Measurements from ENCODE around the gene GDF9.
A peak's percentile ranks its signal among the peaks of the same experiment; 100 is the strongest.

Gene GDF9

GRCh38 chr5:132816083-132816482 lies 50.2 kb downstream of the GDF9 start:
- DNase-seq, result no peak

DNA sequence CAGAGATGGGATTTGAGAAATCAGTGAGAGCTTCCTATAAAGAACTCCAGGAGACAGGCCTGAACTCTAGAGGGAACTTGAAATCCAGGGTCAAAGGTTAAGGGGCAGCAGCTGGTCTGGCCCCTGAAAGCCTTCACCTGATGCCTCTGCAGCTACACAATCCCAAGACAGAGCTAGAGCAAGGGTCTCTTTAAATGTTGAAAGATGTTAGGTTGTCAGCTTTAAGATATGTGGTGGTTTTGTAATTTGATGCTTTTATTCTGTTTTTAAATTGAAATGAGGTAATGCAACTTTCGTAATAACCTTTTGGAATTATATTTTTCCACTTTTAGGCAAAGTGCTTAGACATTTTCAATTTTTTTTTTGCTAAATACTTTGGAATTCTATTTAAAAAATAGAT lies 50.8 kb downstream of the GDF9 start:
- no peak for DNase-seq

DNA sequence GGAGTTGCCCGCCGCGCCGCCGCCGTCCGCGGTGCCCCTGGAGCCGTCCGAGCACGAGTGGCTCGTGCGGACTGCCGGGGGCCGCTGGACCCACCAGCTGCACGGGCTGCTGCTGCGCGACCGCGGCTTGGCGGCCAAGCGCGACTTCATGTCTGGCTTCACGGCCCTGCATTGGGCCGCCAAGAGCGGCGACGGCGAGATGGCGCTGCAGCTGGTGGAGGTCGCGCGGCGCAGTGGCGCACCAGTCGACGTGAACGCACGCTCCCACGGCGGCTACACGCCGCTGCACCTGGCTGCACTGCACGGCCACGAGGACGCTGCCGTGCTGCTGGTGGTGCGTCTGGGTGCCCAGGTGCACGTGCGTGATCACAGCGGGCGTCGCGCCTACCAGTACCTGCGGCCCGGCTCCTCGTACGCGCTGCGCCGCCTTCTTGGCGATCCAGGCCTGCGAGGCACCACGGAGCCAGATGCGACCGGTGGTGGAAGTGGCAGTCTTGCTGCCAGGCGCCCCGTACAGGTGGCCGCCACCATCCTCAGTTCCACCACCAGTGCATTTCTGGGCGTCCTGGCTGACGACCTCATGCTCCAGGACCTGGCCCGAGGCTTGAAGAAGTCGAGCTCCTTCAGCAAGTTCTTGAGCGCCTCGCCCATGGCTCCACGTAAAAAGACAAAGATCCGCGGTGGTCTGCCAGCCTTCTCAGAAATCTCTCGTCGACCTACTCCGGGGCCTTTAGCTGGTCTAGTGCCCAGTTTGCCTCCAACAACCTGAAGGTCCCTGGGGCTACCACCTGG lies 51.6 kb downstream of the GDF9 start:
- DNase-seq, result no peak

GRCh38 chr5:132813599-132814502 lies 52.4 kb downstream of the GDF9 start:
- DNase-seq, result peak; percentile 37

DNA sequence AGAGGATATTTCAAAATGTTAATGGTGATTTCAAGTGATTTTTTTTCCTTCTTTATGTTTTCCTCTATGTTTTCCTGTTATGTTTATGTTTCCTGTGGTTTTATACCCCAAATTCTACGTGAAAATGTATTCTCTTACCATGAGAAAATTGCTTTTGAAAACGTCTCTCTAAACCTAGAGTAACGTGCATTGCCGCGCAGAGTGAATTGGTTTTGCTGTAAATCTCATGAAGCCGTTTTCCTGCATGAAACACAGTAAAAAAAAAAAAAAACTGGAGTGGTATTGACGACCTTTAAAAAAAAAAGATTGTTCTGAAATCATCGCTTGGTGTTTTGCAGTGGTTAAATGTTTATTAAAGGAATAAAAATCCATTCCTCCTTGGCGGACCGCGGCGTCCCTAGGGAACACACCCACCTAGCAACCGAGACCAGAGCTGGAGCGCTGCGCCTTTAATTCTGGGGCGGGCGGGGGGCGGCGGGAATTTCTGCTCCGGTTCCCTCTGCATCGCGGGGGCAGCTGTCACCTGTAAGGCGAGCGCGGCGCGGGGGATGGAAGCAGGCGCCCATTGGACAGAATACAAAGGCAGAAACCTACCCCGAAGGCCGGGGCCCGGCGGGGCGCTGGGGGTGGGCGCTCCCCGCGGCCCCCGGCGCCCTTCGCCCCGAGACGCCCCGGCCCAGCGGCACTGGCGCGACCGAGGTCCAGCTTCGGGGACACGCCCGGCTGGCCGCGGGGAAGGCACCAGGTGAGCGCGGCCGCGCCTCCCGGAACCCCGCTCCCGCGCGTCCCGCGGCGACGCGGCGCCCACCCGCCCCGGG lies 53.3 kb downstream of the GDF9 start, which contains the start of gene SOWAHA:
TSS of gene SOWAHA (plus strand) at position 522 of the 818 bp plus-strand sequence. CDS start 320 bp downstream, outside the sequence.
- no peak for DNase-seq

GRCh38 chr5:132812123-132812765 lies 54.0 kb downstream of the GDF9 start:
- no peak for DNase-seq

Measured in central memory CD4-positive, alpha-beta T cell (primary cell).